ENCODE measurements around the gene CEBPG.

The CEBPG gene

DNA sequence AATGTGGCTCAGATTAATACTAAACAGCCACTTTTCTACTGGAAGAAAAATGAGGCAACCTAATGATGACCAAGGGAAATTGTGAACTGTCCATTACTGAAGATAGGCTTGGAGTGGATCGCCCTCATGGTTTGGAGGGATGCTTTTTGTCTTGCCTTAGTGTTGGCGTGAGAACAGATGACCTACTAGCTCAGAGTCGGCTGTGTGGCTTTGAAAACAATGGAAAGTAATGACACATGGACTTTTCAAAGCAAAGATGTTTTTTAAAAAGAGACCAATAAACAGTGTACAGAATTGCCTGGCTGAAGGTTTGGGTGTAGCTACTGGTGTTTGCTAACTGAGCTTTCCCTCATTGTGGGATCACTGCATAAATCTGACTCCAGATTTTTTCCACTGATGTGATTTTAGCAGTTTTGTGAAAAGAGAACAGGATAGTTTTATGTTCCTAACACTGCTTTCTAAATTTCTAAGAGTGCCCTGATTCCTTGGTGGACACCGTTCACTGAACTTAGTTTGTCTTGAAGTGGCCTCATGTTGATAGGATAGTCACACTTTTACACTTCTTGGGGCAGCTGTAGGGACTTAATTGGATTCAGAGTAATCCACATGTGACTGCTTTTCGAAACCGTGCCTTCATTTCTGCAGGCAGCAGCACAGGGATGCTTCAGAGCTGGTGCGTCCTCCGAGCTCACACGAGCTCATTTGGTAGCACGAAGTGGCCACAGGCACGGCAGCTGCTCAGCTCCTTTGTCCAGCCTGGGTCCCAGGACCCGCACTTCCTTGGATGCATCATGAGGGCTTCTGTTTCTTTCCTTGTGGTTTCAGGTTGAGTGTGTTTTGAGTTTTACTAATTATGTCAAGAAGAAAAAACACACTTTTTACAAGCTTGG lies 4.3 kb downstream of the CEBPG start:
- TF ChIP-seq, protein P1, sequence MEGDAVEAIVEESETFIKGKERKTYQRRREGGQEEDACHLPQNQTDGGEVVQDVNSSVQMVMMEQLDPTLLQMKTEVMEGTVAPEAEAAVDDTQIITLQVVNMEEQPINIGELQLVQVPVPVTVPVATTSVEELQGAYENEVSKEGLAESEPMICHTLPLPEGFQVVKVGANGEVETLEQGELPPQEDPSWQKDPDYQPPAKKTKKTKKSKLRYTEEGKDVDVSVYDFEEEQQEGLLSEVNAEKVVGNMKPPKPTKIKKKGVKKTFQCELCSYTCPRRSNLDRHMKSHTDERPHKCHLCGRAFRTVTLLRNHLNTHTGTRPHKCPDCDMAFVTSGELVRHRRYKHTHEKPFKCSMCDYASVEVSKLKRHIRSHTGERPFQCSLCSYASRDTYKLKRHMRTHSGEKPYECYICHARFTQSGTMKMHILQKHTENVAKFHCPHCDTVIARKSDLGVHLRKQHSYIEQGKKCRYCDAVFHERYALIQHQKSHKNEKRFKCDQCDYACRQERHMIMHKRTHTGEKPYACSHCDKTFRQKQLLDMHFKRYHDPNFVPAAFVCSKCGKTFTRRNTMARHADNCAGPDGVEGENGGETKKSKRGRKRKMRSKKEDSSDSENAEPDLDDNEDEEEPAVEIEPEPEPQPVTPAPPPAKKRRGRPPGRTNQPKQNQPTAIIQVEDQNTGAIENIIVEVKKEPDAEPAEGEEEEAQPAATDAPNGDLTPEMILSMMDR (IDR thresholded peaks at IDR 0.05; ENCODE audit: low read depth, low read length, missing control alignments) = no peak
- no peak for DNase-seq (ENCODE audit: low read depth)
- no peak overlapping the region for H3K4me3 ChIP-seq (ENCODE audit: low read depth, low read length)

DNA sequence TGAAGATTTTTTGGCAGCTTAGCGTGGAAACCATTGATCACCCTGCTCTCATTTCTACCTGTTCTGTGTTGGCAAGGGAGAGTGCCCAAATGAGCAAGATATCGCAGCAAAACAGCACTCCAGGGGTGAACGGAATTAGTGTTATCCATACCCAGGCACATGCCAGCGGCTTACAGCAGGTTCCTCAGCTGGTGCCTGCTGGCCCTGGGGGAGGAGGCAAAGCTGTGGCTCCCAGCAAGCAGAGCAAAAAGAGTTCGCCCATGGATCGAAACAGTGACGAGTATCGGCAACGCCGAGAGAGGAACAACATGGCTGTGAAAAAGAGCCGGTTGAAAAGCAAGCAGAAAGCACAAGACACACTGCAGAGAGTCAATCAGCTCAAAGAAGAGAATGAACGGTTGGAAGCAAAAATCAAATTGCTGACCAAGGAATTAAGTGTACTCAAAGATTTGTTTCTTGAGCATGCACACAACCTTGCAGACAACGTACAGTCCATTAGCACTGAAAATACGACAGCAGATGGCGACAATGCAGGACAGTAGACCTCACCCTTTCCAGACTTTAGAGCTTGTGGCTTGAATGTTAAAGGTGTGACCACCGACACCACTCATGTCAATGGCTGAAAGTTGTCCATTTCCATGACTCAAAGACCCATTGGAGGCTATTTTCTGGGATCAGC lies 5.8 kb downstream of the CEBPG start:
- DNase-seq (ENCODE audit: low read depth) = no peak
- no peak overlapping the region for H3K4me3 ChIP-seq (ENCODE audit: low read depth, low read length)
- TF ChIP-seq, protein P1 (IDR thresholded peaks at IDR 0.05; ENCODE audit: low read depth, low read length, missing control alignments) = no peak

DNA sequence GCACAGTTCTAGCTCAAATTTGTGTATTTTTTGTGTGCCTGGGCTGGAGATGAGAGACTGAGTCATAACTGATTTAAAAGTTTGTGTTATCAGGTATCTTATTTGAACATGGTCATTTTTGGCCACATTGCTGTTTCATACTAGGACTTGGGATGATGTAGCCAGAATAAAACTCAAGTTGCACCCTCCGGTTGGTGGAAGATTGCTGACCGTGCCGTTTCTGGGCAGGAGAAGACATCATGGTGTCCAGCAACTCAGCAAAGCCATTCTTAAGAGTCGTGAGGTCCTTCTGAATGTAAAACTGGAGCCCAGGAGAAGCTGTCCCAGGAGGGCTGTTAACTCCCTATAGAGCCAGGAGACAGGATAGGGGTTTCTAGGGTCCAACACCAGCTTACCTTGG lies 7.6 kb downstream of the CEBPG start:
- H3K4me3 ChIP-seq (ENCODE audit: low read depth, low read length) = no peak overlapping the region
- TF ChIP-seq, protein P1 (IDR thresholded peaks at IDR 0.05; ENCODE audit: low read depth, low read length, missing control alignments) = no peak
- no peak for DNase-seq (ENCODE audit: low read depth)

DNA sequence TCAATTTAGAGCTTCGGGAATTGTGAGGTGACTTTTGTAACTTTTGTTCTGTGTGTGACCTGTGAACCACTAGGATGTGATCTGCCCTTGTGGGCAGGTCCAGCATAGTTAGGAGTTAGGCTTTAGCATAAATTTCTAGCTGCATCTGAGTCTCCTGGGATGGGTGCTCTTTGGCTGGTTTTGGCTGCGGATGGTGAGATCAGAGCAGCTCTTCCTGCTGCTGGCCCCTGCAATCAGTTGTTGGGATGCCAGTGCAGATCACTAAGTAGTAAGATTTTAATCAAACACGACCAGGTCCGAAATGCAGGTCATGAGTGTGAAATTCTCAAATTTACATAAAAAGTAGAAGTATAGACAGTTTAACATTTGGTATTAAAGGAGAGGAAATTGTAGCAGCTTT lies 8.5 kb downstream of the CEBPG start:
- TF ChIP-seq, protein P1 (IDR thresholded peaks at IDR 0.05; ENCODE audit: low read depth, low read length, missing control alignments) = no peak
- H3K4me3 ChIP-seq (ENCODE audit: low read depth, low read length) = no peak overlapping the region
- no peak for DNase-seq (ENCODE audit: low read depth)

DNA sequence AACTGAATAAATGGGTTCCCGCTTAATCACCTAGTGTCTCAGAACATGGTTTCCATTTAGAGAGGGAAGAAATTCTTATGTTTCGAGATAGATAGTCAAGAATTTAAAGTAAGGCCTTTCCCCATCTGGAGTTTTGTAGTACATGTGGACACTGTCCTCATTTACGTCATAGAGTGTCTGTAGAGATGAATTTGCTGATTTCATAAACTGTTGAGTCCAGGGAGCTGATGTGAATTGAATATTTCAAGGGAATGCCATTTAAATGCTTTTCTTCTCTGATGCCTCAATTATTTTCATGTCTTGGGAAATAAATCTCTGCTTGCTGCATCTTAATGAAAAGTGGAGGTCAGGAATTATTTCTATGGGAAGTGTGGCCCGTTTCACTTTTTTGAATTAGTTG lies 9.5 kb downstream of the CEBPG start:
- H3K4me3 ChIP-seq (ENCODE audit: low read depth, low read length) = no peak overlapping the region
- TF ChIP-seq, protein P1 (IDR thresholded peaks at IDR 0.05; ENCODE audit: low read depth, low read length, missing control alignments) = no peak
- DNase-seq (ENCODE audit: low read depth) = no peak

DNA sequence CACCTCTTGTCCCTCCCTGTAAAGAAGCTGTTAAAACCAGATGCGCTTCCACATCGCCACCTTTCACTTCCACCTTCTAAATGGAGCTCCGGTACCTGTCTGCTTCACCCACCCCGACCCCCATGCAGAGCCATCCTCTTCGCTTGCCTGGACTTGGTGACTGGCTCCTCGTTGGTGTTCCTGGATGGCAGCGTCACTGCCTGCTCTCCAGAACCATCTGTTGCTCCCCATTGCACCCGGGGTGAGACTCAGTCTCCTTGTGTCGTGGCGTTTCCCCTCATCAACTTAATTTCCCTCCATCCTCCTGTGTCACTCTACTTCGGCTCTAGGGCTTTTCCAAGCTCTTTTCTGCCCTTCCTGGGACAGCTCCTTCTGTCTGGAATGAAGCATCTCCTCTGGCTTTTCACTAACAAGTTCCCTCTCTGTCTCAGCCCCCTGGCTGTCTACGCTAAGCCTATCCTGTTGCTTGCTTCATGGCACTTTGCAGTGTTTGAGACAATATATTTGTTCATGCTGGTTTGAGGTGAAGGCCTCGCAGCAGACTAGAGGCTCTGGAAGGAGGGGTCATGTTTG lies 10.3 kb downstream of the CEBPG start:
- no peak overlapping the region for H3K4me3 ChIP-seq (ENCODE audit: low read depth, low read length)
- TF ChIP-seq, protein P1 (IDR thresholded peaks at IDR 0.05; ENCODE audit: low read depth, low read length, missing control alignments) = no peak
- no peak for DNase-seq (ENCODE audit: low read depth)
